NCI-H446 (cell line): ENCODE measurements around the gene ADAM30.

ENCODE experiments used
- DNase-seq, 2 experiments: peaks; one replicate each; lab custom pipeline; 2025; lab: John Stamatoyannopoulos, UW

ADAM30 gene

DNA sequence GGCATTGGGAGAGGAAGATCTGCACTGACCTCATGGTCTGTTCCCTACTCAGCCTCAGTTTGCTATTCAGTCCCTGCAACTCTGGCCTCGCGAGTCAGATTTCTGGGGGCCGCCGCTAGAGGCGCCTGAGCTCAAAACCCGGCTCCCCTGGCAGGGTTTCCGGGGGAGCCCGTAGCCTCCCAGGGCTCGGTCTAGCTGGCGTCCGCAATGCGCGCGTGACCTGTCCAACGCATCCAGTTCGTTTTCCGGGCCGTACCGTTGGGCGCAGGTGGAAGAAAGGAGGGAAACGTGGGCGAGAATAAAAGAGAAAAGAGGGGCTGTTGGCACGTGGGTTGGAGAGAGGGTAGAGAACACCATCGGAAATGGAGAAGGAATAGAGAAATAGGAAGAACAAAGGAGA lies at the start of gene ADAM30:
Gene ADAM30, minus strand, starts transcription at position 213 of the 400 bp plus-strand sequence. Its CDS starts 179 bp downstream, at position 34.
- DNase-seq = no peak

DNA sequence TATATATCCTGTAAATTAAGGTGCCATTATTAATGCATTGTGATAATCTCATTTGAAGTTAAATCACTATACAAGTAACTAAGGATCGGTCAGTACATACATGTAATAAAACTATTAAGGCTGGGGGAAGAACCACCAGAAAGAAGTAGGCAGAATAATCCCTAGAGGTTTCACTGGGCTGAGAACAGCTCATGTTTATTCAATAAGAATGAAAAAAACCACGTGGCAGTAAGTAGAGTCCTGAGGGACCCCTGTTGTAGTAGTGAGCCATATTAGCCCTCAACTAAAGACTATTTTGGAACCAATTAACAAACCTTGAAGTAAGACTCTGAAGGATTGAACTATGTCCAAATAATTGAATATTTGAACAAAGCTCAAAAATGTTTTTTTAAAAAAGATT lies 46.9 kb upstream of the ADAM30 start:
- DNase-seq = no peak

DNA sequence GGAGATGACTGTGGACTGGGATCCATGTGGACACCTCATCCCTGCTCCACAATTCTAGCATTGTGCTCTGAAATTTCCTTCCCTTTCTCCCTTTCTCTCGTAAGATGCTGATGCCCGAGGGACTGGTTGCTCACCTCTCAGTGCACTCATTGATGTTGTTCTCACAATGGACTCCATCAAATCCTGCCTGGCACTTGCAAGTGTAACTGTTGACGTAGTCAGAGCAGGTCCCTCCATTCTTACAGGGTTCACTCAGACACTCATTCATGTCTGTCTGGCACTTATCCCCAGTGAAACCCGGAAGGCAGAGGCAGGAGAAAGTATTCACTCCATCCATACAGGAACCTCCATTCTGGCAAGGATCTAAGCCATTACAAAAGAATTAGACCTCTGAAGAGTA lies 45.1 kb upstream of the ADAM30 start:
- DNase-seq = no peak

GRCh38 chr1:119940697-119941096 lies 44.4 kb upstream of the ADAM30 start:
- DNase-seq = no peak

DNA sequence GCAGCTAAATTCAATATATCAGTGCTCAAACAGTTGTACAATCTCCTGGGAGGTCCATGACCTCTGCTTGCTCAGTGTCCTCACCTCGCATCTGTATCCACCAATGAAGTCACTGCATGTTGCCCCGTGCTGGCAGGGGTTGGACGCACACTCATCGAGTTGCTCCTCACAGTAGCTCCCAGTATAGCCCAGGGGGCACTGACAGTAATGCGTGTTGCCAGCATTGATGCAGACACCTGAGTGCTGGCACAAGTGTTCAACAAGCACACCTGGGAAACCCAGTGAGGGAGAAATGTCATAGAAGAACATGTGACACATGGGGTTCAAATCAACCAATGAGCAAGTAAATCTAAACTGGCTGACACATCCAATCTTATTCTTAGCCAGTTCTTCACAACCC lies 40.9 kb upstream of the ADAM30 start:
- no peak for DNase-seq

GRCh38 chr1:119935915-119936314 lies 39.6 kb upstream of the ADAM30 start:
- DNase-seq = no peak

DNA sequence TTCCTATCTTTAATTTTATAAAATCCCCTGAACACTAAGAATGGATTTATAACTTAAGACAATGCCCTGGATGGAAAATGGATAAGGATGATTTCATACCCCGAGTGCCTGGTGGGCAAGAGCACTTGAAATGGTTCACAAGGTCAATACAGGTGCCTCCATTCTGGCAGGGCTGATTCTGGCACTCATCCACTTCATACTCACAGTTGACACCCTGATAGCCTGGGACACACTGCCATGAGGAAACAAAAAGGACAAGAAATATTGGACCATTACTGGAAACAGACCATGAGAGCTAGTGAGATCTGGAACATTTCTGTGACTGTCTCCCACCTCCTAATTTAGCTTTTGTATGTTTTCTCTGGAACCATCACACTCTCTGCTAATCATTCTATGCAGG lies 39.1 kb upstream of the ADAM30 start:
- DNase-seq = no peak

- DNase-seq = no peak
These were observed 37.1 kb upstream of the ADAM30 start for GRCh38 chr1:119933397-119933796.

DNA sequence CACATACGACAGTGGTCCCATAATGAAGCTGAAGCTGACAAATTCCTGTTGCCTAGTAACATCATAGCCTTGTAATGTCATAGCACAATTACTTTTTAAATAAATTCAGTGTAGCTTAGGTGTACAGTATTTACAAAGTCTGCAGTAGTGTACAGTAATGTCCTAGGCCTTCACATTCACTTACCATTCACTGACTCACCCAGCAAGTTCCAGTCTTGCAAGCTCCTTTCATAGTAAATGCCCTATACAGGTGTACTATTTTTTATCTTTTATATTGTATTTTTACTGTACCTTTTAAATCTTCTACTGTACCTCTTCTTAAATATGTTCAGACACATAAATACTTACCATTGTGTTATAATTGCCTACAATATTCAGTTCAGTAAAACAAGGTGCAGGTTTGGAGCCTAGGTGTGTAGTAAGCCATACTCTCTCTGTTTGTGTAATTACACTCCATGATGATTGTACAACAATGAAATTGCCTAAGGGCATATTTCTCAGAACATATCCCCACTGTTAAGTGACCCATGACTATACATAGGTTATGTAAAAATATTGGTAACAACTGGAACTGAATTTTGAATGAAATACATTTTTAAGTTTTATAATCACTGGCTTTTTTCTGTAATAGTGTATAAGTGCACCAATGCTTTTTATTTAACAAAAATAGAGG lies 33.5 kb upstream of the ADAM30 start:
- no peak for DNase-seq

GRCh38 chr1:119926553-119926952 lies 30.2 kb upstream of the ADAM30 start:
- no peak for DNase-seq

DNA sequence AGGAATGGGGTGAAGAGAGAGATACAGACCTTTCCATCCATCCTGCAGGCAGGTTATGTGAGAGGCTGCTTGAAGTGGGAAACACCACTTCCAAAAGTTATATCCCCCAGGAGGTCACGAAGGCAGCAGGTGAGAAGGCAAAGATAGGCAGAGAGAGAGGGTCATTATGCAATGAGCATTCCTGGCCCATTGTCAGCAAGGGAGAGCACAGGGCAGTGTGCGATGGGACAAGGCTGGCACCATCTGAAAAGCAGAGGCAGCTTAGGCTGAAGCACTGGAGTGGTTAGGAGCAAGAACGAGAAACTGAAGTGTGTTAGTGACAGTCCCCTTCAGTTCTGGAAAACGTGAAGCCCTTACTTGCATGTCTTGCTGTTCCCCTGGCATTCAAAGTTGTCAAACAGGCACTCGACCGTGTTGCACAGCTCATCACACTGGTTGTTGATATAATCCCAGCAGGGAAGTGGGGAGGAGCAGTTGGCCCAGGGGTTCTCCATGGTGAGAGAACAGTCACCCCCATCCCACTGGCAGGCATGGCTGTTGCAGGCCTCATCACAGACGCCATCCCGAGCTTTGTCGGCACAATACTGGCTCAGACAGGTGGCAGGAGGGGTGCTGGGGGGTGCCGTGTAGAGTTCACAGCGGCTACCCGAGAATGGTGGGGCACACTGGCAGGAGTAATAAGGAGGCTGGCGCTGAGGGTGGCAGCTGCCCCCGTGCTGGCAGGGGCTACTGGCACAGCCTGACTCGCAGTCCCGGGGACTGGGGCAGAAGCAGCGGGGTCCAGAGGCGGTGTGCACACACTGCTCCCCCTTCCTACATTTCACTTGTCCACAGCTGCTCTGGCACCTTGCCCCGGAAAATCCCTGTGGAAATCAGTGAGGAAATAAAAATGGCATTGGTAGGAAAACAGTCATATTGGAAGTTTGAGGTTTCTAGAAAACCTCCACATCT lies 28.9 kb upstream of the ADAM30 start:
- no peak for DNase-seq

DNA sequence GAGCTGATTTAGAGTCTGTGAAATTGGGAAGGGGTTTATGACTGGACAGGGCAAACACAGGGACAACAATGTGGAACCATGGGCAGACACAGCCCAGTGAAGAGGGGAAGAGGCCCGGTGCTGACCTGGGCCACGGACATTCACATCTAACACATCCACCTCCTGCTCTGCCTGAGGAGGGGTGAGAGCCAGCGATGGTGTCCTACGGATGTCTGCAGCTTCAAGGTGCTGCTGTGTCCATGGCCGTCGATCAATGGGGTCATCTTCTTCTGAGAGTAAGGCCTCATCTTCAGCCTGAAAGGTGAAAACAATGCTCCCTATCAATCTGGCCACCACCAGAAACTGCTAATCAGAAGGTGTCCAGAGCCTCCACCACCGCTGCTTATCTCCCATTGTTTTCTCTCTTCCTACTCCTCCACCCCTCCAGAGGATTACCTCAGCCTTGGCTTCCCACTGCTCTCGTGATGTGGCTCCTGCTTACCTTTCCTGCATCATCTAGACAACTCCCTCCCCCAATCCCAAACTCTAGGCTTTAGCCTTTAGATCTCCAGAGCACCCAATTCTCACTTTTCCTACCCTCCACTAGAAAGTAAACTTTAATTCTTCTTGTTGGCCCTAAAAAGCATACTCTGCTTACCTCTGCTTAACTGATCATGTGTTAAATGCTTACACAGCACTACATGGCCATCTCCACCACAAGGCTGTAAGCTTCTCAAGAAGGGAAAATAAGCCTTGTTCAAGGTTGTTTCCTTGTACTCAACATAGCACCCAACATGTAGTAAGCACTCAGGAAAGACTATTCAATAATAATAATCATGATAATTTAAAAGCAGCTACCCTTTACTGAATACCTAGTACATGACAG lies 24.0 kb upstream of the ADAM30 start:
- no peak for DNase-seq

DNA sequence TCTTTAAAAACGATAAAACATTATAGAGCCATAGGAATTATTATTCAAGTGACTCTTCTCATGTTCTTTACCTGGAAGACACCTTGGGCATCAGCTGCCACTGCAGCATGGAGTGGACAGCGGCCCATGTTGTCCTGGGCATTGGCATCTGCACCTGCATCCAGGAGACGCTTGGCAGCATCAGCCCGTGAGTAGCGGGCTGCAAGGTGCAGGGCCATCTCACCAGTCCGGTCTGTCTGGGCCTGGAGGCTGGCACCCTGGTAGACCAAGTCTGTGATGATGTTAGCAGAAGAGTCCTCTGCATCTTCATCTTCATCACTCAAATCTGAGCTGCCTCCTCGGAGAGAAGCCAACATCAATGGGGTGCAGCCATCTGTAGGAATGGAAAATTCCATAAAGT lies 22.9 kb upstream of the ADAM30 start:
- no peak for DNase-seq

- DNase-seq = no peak
These were observed 22.0 kb upstream of the ADAM30 start for GRCh38 chr1:119918301-119918700.

DNA sequence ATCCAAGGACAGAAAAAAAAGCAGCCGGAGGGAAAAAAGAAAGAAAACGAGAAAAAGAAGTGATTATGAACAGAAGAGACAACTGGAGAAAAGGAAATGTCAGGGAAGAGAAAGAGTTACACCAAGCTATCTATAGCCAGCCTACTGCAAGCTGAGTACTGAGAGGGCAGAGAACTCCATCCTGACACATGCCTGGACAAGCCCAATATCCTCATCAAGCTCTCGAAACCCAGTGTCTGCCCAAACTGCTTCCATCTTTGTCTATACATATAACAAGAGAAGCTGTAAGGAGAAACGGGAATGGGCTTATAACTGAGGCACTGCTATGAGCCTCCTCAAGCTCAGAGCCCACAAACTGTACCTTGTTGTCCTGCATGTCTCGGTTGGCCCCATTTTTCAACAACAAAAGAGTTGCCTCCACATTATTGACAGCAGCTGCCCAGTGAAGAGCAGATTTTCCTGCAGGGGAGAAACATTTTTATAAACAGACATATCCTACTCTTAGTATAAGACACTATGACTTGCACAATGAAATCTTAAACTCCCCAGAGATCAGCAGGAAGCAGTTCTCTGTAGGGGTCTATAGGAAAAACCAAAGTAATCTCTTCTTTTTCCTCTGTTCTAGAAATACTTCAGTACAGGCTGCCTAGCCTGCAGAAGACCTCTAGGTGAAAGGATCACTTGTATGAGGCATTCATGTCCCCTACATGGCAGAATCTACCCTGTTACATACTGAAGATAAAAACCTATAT lies 21.2 kb upstream of the ADAM30 start:
- DNase-seq = no peak

DNA sequence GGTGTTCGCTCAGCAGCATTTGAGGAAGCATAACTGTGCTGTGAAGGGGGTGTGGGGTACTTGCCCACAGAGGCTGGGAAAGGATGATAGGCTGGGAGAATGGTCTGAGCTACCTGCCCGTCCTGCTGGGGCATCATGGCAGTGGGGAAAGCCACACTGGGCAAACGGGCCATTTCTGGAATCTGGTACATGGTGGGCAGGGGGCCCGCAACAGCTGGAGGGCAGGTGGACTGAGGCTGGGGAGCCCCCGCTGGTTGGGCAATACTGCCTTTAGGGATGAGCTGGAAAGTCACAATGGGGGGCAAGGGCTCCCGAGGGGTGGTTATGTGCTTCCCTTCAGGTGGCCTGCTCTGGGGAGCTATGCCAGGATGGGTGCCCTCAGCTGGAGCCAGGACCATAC lies 19.2 kb upstream of the ADAM30 start:
- no peak for DNase-seq

- DNase-seq = no peak
These were observed 17.8 kb upstream of the ADAM30 start for GRCh38 chr1:119914071-119914470.

- DNase-seq = no peak
These were observed 16.6 kb upstream of the ADAM30 start for GRCh38 chr1:119912963-119913362.

DNA sequence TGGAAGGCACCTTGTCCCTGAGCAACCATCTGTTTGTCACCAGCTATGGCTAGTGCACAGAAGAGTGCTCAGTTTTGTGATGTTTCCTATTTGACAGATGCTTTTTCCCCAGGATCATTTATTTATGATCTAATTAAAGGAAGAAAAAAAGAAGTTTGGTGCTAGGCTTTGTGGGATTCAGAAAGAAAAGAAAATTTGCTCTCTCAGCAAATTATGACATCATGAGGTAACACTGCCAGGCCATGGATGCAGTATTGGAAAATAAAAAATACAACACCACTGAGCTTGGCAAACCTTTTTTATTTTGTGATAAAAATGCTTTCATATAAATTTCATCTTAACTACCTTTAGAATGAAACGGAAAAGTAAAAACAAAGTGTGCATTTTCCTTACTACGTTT lies 15.5 kb upstream of the ADAM30 start:
- no peak for DNase-seq

- no peak for DNase-seq
These were observed 14.3 kb upstream of the ADAM30 start for GRCh38 chr1:119910618-119911017.

DNA sequence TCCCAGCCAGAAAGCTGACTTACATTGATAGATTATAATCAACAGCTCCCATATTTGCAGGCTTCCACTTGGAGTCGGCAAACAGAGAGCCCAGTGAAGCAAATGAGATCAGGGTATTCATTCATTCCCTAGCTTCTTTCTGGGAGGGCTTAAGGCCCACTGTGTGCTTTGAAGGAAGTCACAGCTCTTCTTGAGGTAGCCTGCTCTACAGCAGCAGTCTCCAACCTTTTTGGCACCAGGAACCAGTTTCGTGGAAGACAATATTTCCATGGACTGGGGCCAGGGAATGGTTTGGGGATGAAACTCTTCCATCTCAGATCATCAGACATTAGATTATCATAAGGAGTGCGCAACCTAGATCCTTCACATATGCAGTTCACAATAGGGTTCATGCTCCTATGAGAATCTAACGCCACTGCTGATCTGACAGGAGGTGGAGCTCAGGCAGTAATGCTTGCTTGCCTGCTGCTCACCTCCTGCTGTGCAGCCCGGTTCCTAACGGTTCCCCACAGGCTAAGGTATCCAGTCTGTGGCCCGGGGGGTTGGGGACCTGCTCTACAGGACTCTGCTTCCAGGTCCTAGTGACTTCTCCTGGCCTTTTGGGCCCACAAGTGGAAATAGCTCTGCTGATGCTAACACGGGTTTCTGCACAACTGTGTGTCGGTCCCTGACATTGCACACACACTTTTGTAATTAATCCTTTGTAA lies 13.7 kb upstream of the ADAM30 start:
- no peak for DNase-seq
